Raji (cell line): ENCODE results near the gene SHH.

ENCODE experiments used
- POLR2A ChIP-seq: IDR thresholded peaks from 2 replicates; pipeline ENCODE4 v1.6.1; 2011; ENCODE audit warnings: low read depth, low read length, control low read depth; ENCODE audit not compliant: insufficient read depth

Gene SHH

GRCh38 chr7:155806096-155806871 lies 6.0 kb downstream of the SHH start:
- no peak for TF ChIP-seq POLR2A

DNA sequence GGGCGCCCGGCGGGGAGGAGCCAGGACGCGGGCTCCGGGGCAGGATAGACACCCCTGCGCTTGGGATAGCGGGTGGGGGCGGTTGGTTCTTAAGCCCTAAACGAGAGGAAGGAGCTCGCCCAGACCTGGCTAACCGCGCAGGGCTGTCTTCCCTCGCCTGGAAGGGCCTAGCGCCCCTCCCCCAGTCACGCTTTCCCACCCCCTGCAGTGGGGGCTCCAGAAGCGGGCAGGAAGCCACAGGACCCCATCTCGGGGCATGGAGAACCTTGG lies 6.5 kb downstream of the SHH start:
- TF ChIP-seq POLR2A, result no peak

- TF ChIP-seq POLR2A, result no peak
Observed at GRCh38 chr7:155804897-155805825, 7.1 kb downstream of the SHH start.

DNA sequence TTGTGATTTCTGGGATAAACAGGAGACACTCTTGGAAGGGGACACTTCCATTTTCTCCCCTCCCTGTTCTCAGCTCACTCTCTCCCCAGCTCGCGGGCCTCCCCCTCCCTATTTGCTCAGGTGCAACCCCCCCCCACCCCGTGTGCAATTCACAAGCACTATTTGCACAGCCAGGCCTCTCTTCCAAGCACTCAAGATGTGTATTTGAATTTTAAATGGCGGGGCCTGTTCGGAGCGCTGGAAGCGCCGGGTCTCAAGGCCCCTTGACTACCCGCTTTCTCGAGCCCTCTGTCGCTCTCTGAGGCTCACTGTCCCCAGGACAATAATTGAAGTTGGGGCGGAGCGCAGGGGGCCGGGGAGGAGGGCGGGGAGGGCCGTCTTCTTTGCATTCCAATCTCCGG lies 7.8 kb downstream of the SHH start:
- TF ChIP-seq POLR2A, result no peak

- no peak for TF ChIP-seq POLR2A
Observed at GRCh38 chr7:155803418-155804376, 8.6 kb downstream of the SHH start.

GRCh38 chr7:155802906-155803417 lies 9.3 kb downstream of the SHH start:
- TF ChIP-seq POLR2A, result no peak

- no peak for TF ChIP-seq POLR2A
Observed at GRCh38 chr7:155802291-155802690, 10.0 kb downstream of the SHH start.

GRCh38 chr7:155800741-155801267 lies 11.5 kb downstream of the SHH start:
- TF ChIP-seq POLR2A, result no peak

DNA sequence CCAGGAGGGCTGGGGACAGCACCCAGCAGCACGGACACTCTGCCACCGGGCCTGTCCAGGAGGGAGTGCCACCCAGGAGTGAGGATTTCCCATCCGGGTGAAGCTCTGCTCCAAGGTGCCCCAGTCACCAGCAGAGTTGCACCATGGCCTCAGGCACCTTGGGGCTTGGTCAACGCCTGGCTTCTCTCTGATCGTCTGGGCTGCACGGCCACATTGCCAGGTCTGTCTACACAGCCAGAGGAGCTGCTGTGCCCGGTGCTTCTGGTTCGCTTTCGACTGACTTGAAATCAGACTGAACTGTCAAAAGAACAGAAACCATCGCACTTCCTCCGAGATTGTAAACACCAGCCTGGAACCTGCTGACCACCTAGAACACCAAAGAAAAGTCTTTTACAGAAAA lies 12.0 kb downstream of the SHH start:
- no peak for TF ChIP-seq POLR2A

GRCh38 chr7:155799514-155799913 lies 12.7 kb downstream of the SHH start:
- no peak for TF ChIP-seq POLR2A

GRCh38 chr7:155798673-155799439 lies 13.4 kb downstream of the SHH start:
- no peak for TF ChIP-seq POLR2A

DNA sequence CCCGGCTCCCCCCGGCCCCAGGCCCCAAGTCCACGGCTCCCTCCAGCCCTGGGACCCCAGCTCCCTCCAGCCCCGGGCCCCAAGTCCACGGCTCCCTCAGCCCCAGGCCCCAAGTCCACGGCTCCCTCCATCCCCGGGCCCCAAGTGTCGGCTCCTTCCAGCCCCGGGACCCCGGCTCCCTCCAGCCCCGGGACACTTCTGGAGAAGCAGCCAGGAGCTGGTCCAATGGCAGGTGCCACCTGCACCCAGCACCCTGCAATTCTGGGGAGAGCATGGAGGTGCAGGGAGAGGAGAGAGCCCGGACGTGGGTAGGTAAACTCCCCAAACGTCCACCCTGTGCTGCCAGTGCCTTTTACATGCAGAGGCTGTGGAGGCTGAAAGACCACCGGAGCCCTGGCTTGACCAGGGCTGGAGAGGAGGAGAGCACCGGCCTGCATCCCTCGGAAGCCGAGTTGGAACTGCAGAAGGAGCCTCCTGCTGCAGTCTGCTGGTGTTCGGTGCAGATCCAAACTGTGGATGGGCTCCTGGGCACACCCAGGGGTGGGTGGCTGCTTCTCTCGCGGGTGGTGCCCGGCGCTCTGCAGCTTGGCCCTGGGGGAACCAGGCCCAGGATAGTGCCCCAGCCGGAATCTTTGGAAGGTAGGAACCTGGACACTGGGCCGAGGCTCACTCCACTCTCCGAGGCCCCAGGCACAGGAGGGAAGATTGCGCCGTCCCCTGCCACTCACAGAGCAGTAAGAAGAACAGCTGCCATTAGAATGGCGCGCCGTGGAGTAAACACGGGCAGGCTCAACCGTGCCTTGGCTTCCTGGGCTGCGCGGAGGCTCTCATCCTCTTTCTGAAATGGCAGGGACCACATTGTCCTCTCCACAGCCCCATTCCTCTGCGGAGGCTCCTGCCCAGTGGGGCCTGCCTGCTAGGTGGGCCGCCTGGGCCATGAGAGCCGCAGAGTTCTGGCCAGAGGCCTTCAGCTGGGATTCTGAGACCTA lies 14.7 kb downstream of the SHH start:
- no peak for TF ChIP-seq POLR2A
